ENCODE measurements around the gene ARHGAP5. TPM values are rescaled to one million over a fixed set of nuclear protein-coding genes. Genes with fewer than 3 reads are reported as not detected.

The ARHGAP5 gene
- total and polyA plus RNA-seq, 9 of the 15 experiments (the other 6 are each of a cell fraction or from before 2014, with no cell fraction given), result 3.1 to 21.8 (median 12.1) TPM

GRCh38 chr14:32201816-32202490 is 124.8 kb downstream of the ARHGAP5 start, which contains the start of gene RNU6-7 (continued):
- TF ChIP-seq ETV6 (IDR thresholded peaks at IDR 0.05; ENCODE audit: borderline replicate concordance in 1 of 2, low read depth in 2 of 2, low read length in 1 of 2) (no peak), ETV6 (CRISPR knock-in tag; IDR thresholded peaks at IDR 0.05; ENCODE audit: borderline replicate concordance) (no peak), NCOA1 (IDR thresholded peaks at IDR 0.05; ENCODE audit: low read depth) (no peak), BRF2 (IDR thresholded peaks at IDR 0.05; ENCODE audit: borderline replicate concordance, insufficient read depth, insufficient read length) (peak; percentile 65), NUFIP1 (IDR thresholded peaks at IDR 0.05; ENCODE audit: partially characterized antibody) (no peak), BMI1 (IDR thresholded peaks at IDR 0.05; ENCODE audit: low read length) (no peak), RBM25 (IDR thresholded peaks at IDR 0.05; ENCODE audit: low read depth, low read length, severe bottlenecking) (no peak), AFF1 (IDR thresholded peaks at IDR 0.05; ENCODE audit: low read depth in 1 of 2, partially characterized antibody in 2 of 2) (peak in 1 of 2 experiments; percentile 65), NFRKB (IDR thresholded peaks at IDR 0.05; ENCODE audit: low read depth) (no peak), ZNF143 (CRISPR knock-in tag; IDR thresholded peaks at IDR 0.05) (peak; percentile 67), CEBPB (tag; IDR thresholded peaks at IDR 0.05) (peak; percentile 14; the same call in 1 of the 2 replicates), ERF (CRISPR knock-in tag; IDR thresholded peaks at IDR 0.05) (no peak), GTF2A2 (tag; IDR thresholded peaks at IDR 0.05) (no peak), FOXA3 (CRISPR knock-in tag; conservative IDR thresholded peaks at IDR 0.05 in 1 of 2, IDR thresholded peaks at IDR 0.05 in 1 of 2) (no peak), C11orf30 (IDR thresholded peaks at IDR 0.05; ENCODE audit: low read depth) (0 out of 2 replicates have a peak, but pooled peaks have one; percentile 4), TBP (optimal IDR thresholded peaks at IDR 0.05; ENCODE audit: low read depth, low read length) (peak; percentile 95), ZNF316 (IDR thresholded peaks at IDR 0.05) (0 out of 2 replicates have a peak, but pooled peaks have one; percentile 16), PRDM10 (IDR thresholded peaks at IDR 0.05; ENCODE audit: partially characterized antibody) (no peak), TEAD4 (IDR thresholded peaks at IDR 0.05; ENCODE audit: low read length) (peak; percentile 32; the same call in 1 of the 2 replicates), TEAD4 (CRISPR knock-in tag; IDR thresholded peaks at IDR 0.05; ENCODE audit: borderline replicate concordance) (no peak)

Data from K562 (cell line).